GM19452 (cell line): ENCODE results near the gene SAMSN1.

Experiments used
- ATAC-seq: cut with Tn5 transposase; IDR thresholded peaks from one replicate; pipeline ENCODE4 v1.9.1; 2021; ENCODE audit not compliant: unreplicated experiment

Gene SAMSN1

GRCh38 chr21:14448784-14449183 is 97.3 kb downstream of the SAMSN1 start:
- ATAC-seq: no peak

GRCh38 chr21:14438211-14438610 is 107.9 kb downstream of the SAMSN1 start:
- ATAC-seq: no peak

- no peak for ATAC-seq
Measured at GRCh38 chr21:14435423-14435822, 110.7 kb downstream of the SAMSN1 start.
